Endometrial microvascular endothelial cells (primary cell): ENCODE data around the gene SLCO4A1. TPM values are rescaled to one million over a fixed set of nuclear protein-coding genes. Genes with fewer than 3 reads are reported as not detected.
"Not testable (repeated sequence)": the region's sequence is repeated elsewhere in the genome, so short reads cannot be mapped to it uniquely, and the experiment has no call there.

Experiments used
- in situ Hi-C: cut with HindIII; loops from 2 replicates; pipeline ENCODE4 v1.10.0; 2017; ENCODE audit warnings: low sequenced_read_pairs, low pct_unique_long_range_greater_than_20kb; ENCODE audit errors: inconsistent ontology term
- total RNA-seq: library from RNA; depleted of rRNA; stranded (reverse); fragments of >200 nt; gene quantifications from one replicate; pipeline ENCODE4 v1.2.3, GENCODE V29; 2015; ENCODE audit errors: inconsistent ontology term

SLCO4A1 gene
- total RNA-seq, 1 donor from 2014 or later = 5.9 TPM

DNA sequence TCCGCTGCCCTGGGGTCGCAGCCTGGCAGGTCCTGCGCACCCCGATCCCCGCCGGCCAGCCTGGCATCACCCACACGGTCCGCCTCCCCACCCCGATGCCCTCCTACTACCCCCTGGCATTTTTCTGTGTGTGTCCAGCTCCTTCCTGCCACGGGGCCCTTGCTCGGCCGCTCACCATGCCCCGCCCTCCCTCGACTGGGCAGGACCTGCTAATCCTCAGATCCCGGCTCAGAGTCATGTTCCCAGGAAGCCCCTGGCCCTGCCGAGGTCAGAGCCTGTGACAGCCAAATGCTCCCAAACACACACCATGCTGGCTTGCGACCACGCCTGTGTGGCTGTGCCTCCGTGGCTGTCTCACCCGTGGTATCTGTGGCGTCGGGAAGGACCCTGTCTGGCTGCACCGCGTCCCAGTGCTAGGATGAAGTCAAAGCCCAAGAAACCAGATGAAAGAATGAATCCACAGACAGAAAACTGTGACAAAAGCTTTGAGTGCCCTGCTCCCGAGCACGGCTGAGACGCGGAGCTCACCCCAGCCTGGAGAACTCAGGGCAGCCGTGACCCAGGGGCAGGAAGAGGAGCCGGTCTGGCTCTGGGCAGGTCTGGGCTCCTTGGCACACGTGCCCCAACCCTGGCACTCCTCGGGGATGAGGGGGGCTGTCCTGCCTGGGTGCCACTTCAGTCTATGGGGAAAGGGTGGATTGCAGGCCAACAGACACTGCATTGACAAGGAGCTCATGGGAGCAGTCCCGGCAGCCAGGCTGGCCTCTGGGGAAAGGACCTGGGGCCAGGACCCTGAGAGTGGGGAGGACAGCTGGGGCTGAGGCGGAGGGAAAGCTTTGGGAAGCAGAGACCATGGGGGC lies 20.8 kb upstream of the SLCO4A1 start:
- in situ Hi-C loops = no loop called here

DNA sequence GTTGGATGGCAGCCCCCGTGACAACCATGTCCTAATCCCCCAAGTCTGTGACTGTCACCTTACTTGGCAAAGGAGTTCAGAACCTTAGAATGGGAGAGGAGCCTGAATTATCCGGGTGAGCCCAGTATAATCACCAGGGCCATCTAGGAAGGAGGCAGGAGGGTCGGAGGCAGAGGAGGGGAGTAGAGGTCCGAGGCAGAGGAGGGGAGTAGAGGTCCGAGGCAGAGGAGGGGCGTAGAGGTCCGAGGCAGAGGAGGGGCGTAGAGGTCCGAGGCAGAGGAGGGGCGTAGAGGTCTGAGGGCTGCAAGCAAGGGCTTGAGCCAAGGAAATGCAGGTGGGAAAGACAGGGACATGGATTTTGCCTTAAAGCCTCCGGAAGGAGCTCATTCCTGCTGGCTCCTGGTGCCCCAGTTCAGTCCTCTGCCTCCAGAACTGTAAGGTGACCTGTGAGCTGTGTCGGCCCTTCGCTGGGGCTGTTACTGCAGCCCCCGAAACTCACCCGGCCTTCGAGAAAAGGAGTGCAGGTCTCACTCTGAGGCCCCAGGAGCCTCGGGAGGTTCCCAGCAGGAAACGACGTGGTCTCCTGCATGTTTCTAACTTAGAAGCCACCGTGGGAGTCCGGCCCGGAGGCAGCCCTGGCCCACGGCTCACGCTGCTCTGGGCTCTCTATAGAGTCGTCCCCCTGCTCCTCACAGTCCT lies 20.0 kb upstream of the SLCO4A1 start:
- in situ Hi-C loops = no loop called here

DNA sequence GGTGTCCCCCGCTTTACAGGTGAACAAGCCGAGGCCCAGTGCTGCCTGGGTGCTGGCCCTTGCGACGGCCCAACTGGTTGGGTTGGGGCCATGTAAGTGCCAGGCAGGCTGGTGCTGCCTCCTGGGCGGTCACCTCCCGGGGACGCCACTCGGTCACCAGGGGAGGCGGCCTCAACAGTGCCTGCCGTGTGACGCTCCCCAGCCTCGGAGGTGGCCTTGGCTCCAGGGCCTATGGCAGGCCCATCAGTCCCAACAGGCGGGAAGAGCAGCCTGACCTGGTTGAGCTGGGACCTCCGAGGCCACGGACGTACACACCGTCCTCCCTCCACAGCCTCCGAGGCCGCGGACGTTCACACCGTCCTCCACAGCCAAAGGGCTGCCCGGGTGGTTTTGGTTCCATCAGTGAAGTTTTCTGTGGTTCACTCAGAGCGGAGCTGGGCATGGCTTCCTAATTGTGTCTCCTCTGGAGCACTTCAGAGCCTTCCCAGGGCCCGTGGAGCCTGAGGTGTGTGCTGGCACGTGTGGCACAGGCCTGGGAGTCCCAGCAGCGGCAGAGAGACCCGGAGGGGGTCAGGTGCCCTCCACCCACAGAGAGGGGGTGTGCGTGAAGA lies 19.3 kb upstream of the SLCO4A1 start:
- in situ Hi-C loops = no loop called here

DNA sequence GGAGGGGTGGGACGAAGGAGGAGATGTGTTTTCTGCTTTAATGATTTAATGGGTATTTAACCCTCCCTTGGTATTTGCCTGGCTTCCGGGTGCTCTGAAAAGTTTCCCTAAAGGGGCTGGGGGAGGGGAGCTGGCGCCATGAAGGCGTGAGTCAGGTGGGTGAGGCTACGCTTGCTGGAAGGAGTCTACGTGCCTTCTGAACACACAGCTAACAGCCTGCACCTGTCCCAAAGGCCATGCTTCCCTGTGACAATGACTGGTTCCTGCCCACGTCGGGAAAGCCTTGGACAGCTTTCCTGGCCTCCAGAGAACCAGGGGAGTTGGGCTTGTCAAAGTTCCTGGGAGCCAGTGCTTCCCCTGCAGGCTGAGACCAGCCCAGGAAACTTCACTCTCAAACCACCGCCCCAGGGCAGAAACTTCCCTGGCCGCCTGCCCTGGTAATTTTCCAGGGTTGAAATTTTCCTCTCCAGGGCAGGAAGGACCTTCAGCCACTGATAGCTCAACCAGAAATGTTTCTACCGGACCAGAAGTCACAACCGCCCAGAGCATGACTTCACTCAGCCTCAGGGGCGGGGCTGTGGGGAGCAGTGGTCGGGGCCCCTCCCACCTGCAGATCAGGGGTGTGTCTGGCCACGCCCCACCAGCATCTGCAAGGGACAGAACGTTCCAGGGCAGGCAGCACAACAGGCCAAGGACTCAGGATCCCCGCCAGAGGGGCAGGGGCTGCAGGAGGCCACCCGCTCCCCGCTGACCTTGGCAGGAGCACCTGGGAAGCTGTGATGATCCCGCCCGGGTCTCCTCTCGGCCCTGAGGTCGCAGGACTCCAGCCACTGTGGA lies 18.6 kb upstream of the SLCO4A1 start:
- in situ Hi-C loops = no loop called here

DNA sequence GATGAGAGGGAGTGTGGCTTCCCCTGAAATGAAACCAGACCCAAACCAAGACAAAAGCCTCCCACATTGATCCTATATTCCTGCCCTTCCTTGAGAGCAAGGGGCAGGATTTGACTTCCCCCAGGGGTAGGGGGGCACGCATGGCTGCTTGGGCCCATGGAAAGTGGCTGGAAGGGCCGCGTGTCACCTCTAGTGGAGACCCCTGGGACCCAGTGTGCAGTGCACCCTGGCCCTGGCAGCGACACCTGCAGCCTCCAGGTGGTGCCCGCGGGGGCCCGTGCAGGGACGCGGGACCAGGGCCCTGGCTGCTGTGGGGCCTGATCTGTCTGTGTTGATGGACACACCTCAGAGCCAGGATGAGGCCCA lies 18.0 kb upstream of the SLCO4A1 start:
- in situ Hi-C loops = no loop called here

DNA sequence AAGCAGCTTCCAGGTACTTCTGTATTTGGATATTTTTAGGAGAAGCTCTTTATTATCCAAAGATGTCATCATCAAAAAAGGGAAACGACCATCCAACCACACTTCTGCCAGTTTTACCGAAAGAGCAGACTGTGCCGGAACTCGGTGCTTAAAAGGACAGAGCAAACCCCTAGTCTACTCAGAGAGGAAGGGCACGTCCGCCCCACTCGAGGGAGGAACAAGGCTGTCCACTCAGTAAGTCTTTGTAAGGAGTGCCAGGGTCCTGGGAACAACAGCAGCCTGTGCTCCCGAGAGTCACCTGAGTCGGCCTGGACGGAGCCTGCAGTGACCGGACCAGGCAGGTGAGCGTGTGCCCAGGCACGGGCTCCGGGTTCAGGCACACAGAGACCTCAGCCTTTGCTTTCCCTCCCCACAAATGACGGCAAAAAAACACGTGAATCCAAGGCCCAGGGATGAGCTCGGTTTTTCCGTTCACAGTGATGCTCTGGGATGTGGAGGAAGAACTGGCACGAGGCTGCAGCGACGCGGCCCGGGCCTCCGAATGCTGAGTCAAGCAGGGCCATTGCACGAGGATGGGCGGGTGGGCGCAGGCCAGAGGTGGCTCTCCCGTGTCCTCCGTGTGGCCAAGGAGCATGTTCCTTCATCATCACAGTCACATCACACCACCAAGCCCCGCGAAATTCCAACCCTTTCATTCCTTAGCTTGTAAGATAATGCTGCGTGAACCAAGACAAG lies 17.4 kb upstream of the SLCO4A1 start:
- in situ Hi-C loops = no loop called here

DNA sequence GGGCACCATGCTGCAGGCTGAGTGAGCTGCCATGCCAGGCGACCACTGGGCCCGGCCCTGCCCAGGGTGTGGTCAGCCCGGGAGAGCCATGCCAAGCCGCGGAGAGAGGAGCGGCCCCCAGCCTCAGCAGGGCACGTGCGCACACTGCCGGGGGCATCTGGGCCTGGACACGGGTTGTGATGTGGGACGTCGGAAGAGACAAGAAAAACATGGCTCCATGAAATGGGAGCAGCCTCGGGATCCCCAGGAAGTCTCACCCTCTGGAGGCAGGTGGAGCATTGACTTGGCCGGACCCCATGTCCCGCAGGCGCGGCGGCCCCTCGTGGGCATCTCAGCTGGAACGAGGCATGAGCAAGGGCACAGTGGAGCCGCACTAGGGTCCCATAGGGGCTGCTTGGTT lies 16.8 kb upstream of the SLCO4A1 start:
- in situ Hi-C loops = no loop called here

DNA sequence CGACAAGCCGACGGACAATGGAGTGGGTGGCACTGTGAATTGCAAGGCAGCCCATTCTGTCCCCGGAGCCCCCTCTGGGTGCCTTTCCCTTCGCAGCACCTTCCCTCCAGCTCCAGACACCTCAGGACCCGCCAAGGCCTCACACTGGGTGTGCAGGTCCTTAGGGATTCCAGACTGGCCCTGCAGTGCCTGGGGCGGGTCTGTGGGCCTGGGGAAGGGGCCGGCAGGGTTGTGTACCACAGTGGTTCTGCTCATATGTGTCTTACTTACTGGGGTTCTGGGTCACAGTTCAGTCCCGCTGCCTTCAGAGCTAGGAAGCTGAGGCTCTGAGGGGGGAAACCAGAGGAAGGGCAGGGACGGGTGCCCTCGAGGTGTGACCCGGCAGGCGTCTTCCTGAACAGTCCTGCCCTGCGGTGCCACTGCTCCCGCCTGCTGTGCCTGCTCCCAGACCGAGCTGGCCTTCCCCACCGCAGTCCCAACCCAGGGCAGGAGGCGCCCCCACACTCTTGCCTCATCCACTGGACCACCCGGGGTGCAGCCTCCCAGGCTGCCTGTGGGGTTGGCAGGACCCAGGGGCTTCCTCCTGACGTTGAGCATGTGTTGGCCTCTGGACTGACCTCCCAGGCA lies 16.3 kb upstream of the SLCO4A1 start:
- in situ Hi-C loops = no loop called here

DNA sequence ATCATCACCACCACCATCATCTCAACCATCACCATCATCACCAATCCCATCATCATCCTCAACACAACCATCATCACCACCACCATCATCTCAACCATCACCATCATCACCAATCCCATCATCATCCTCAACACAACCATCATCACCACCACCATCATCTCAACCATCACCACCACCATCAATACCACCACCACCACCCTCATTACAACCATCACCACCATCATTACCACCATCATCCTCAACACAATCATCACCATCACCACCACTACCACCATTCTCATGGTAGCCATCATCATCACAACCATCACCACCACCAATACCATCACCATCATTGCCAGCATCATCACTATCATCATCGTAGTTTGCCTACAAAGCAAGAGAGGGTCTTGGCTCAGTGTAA lies 14.9 kb upstream of the SLCO4A1 start:
- in situ Hi-C loops = not testable (repeated sequence)

DNA sequence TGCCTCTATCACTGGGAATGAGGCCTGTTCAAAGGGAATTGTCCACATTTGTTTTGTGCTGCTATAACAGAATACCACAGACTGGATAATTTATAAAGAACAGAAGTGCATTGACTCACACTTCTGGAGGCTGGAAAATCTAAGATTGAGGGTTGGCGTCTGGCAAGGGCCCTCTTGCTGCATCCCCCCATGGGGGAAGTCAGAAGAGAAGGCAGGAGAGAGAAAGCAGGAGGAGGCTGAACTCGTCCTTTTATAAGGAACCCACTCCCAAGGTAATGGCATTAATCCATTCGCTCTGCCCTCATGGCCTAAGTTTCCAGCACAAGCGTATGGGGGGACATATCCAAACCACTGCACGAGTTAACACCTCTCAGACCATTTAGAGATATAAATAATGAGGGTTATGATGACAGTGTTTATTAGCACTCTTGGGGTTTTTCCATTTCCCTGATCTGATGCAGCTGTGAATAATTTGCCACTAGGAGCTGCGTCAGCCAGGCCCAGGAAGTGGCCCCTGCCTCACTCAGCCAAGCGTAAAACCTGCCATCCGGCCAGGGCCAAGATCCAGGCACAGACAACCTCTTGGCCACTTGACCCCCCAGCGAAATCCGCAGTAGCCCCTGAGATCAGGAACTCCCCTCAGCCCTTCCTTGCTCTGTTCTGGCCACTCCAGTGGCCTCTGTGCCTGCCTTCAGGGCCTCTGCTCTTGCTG lies 14.2 kb upstream of the SLCO4A1 start:
- in situ Hi-C loops = no loop called here

DNA sequence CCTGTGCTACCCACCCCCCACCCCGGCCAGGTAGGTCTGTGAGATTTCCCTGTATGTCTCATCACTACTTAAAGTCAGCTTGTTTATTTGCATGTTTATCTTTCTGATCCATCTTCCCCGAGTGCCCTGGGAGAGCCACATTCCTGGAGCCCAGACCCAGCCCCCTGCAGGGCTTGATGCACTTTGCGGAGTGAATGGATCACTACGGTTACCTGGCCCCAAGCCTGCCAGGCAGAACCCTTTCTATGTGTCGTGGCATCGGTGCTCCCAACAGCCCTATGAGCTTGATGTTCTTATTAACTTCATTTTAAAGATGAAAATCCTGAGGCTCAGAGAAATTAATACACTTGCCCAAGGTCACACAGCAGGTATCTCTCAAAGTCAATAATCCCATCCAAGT lies 13.6 kb upstream of the SLCO4A1 start:
- in situ Hi-C loops = no loop called here

DNA sequence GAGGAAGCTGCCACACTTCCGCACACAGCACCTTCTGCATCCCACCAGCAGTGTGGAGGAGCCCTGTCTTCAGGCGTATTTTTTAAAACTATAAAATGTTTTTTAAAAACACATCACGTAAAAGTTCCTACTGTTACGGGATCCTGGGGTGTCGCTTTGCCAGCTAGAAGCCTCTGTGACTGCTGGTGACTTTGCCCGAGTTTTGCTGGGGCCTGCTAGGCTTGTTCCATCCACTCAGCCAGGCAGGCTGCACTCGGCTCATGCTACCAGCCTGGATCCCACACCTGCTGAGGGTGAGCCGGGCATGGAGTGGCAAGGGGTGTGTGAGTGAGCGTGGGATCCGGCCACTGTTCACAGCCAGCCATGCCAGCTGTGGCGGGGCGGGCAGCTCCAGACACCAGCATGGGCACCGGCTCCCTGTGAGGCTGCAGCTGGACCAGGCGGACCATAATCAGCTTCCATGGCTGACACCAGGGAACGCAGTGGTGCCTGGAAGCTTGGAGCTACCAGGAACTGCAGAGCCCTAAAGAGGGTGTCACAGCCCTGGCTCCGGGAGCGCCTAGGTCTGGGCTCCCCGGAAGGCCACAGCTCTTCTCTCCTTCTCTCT lies 12.3 kb upstream of the SLCO4A1 start:
- in situ Hi-C loops = no loop called here

DNA sequence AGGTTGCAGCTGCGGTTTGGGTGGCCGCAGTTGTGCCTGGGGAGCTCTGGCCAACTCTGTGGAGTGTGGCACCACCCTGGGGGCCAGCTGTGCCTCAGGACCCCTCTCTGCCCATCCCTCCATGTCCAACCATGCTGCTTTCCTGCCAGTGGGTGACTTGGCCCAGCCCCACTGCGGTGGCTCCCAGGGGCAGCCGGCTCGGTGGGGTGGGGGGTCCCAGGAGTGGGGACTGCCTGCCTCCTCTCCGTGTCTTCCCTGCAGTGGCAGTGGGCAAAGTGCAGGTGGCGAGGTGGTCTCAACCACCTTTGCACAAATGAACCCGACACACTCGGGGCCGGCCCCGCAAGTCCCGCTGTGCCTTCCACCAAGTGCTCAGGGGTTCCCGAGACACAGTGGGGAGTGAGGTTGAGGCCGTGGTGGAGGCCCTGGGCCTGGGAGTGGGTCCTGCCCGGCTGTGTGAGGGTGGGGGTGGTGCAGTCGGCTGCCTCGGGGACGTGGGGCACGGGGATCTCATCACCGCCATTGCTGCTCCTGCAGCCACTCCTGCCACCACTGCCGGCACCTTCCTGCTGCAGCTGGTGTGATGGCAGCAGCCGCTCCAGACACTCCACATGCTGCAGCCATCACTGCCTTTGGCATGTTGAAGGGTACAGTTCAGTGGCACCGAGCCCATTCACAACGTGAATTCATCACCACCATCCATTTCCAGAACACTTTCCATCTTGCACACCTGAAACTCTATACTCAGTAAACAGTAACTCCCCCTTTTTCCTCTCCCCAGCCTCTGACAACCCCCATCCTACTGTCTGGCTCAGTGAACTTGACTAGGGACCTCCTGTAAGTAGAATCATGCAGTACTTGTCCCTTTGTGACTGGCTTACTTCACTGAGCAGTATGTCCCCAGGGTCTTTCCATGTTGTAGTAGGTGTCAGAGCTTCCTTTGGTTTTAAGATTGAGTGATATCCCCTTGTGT lies 10.7 kb upstream of the SLCO4A1 start:
- in situ Hi-C loops = no loop called here

DNA sequence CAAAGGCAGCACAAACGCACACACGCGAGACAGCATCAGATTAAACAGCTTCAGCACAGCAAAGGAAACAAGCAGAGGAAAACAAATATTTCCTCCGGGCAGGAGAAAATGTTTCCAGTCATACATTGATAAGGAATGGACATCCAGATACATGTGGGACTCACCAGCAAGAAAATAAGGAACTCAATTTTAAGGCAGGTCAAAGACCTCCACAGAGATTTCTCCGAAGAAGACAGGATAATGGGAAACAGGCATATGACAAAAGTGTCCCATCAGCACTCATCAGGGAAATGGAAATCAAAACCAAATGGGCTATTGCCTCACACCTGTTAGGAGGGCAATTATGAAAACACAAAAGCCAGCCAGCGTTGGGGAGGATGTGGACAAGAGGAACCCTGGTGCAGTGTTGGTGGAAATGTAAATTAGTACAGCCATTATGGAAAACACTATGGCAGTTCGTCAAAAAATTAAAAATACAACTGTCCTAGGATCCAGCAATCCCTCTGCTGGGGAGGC lies 9.7 kb upstream of the SLCO4A1 start:
- in situ Hi-C loops = no loop called here

DNA sequence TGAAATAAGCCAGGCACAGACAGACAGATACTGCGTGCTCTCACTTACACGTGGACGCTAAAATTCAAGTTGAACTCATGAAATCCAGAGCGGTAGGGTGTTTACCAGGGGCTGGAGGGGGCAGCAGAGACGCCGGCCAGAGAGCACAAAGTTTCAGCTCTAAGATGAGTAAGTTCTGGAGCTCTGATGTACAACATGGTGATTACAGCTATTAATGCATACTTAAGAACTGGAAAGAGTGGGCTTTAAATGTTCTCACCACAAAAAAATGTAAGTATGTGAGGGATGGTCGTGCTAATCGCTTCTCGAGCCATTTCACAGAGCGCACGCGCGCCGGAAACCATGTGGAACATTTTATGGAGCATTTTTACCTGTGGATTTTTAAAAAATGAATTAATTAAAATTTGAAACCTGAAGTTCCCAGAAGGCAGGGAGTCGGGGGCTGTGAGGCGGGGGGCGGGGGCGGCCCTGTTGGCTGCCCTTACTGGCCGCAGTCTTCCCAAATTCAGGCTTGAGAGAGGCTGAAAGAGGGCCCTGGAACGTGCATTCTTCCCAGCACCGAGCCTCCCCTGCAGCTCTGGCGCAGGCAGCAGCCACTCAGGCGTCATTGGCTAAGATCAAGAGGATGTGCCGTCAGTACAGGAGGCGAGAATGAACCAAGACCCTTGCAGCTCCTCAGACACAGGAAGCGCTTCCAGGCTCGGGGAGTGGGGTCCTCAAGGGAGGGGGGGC lies 8.5 kb upstream of the SLCO4A1 start:
- in situ Hi-C loops = no loop called here
